HG03439 (cell line): ENCODE measurements around the gene MICALL2.

Source experiments
- ATAC-seq: cut with Tn5 transposase; IDR thresholded peaks from one replicate; pipeline ENCODE4 v1.9.1; 2021; ENCODE audit warnings: mild to moderate bottlenecking, moderate library complexity; ENCODE audit not compliant: unreplicated experiment

Gene MICALL2

GRCh38 chr7:1470901-1471300, 11.6 kb upstream of the MICALL2 start:
- ATAC-seq, result no peak

- ATAC-seq, result no peak
These were observed 9.5 kb upstream of the MICALL2 start for GRCh38 chr7:1468643-1469298.

GRCh38 chr7:1468203-1468602, 8.9 kb upstream of the MICALL2 start:
- ATAC-seq, result no peak

- ATAC-seq, result no peak
These were observed 7.4 kb upstream of the MICALL2 start for GRCh38 chr7:1466524-1467271.

- no peak for ATAC-seq
These were observed 5.4 kb upstream of the MICALL2 start for GRCh38 chr7:1464694-1465093.

GRCh38 chr7:1463676-1464223, 4.5 kb upstream of the MICALL2 start:
- no peak for ATAC-seq

GRCh38 chr7:1461646-1462375, 2.5 kb upstream of the MICALL2 start:
- ATAC-seq, result no peak

- no peak for ATAC-seq
These were observed 1.8 kb upstream of the MICALL2 start for GRCh38 chr7:1460821-1461645.

- no peak for ATAC-seq
These were observed 900 bp upstream of the MICALL2 start for GRCh38 chr7:1459920-1460820.

- peak; percentile 87 for ATAC-seq
These were observed 232 bp upstream of the MICALL2 start for GRCh38 chr7:1459512-1459892.

GRCh38 chr7:1457949-1458682, 1.2 kb downstream of the MICALL2 start:
- no peak for ATAC-seq

- ATAC-seq, result no peak
These were observed 2.0 kb downstream of the MICALL2 start for GRCh38 chr7:1457059-1457948.

- no peak for ATAC-seq
These were observed 3.3 kb downstream of the MICALL2 start for GRCh38 chr7:1455955-1456354.

- ATAC-seq, result no peak
These were observed 3.9 kb downstream of the MICALL2 start for GRCh38 chr7:1455241-1455939.

GRCh38 chr7:1454542-1454941, 4.7 kb downstream of the MICALL2 start:
- no peak for ATAC-seq

- ATAC-seq, result no peak
These were observed 7.1 kb downstream of the MICALL2 start for GRCh38 chr7:1452205-1452604.

- ATAC-seq, result no peak
These were observed 8.3 kb downstream of the MICALL2 start for GRCh38 chr7:1450987-1451386.
